ENCODE results near the gene TBK1.

GRCh38 chr12:64455506-64455905 lies 3.6 kb downstream of the TBK1 start:
- TF ChIP-seq POLR2A (IDR thresholded peaks at IDR 0.05; ENCODE audit: low read depth, low read length) (no peak), POLR2AphosphoS5 (IDR thresholded peaks at IDR 0.05; ENCODE audit: low read depth, low read length) (no peak)

Data from GM12891 (cell line).